T-cell (primary cell): ENCODE results near the gene KCNK1. TPM values are rescaled to one million over a fixed set of nuclear protein-coding genes. Genes with fewer than 3 reads are reported as not detected.
A peak's percentile ranks its signal among the peaks of the same experiment; 100 is the strongest.

ENCODE experiments used
- ATAC-seq, 4 experiments: fragments of 200-7000 bp in 3 of 4; fragments of 150-1000 bp in 1 of 4; cut with Tn5 transposase; replicated peaks in 1 of 4; 1 replicate in 3 of 4; 2 replicates in 1 of 4; pipeline ENCODE4 v1.10.0; 2021; ENCODE audit warnings: moderate library complexity in 3 of 4, mild to moderate bottlenecking in 2 of 4, moderate number of reproducible peaks in 1 of 4
- CTCF ChIA-PET, 2 donors: fragments of 300-600 bp; sonication (Branson Sonifier 250); formaldehyde crosslinking; loops; one replicate each; lab custom pipeline; 2022; ENCODE audit warnings: antibody characterized with exemption in 2 of 2; lab: Charles Lee
- POLR2A ChIA-PET, 2 donors: fragments of 300-600 bp; sonication (Branson Sonifier 250); formaldehyde crosslinking; loops; one replicate each; lab custom pipeline; 2022; ENCODE audit warnings: antibody characterized with exemption in 2 of 2; lab: Charles Lee
- DNase-seq, 35 experiments: peaks; one replicate each; pipeline versions ENCODE4 v3.0.0 to v3.0.0-alpha.2; 2013 to 2023
- H3K27ac ChIP-seq: one replicate; pipeline ENCODE4 v1.5.1; 2013; ENCODE audit warnings: low read length
- H3K27me3 ChIP-seq, 2 experiments: replicated peaks in 1 of 2; 1 replicate in 1 of 2; 2 replicates in 1 of 2; pipeline versions ENCODE4 v1.6.1 to v1.7.0; 2013; ENCODE audit warnings: low read length in 1 of 2, mixed read lengths in 1 of 2; ENCODE audit not compliant: control insufficient read depth in 2 of 2, insufficient read depth in 2 of 2; ENCODE audit errors: extremely low read depth in 1 of 2
- H3K36me3 ChIP-seq, 2 donors: 1 replicate in 1 of 2; 2 replicates in 1 of 2; pipeline versions ENCODE4 v1.6.1 to v1.7.0; 2013; ENCODE audit warnings: low read length in 1 of 2; ENCODE audit not compliant: control insufficient read depth in 2 of 2, insufficient read depth in 1 of 2; ENCODE audit errors: extremely low read depth in 1 of 2
- H3K4me1 ChIP-seq, 2 experiments: 1 replicate in 1 of 2; 2 replicates in 1 of 2; pipeline versions ENCODE4 v1.6.1 to v1.7.0; 2013; ENCODE audit warnings: low read length in 2 of 2, mixed read lengths in 1 of 2; ENCODE audit not compliant: insufficient read depth in 2 of 2, control insufficient read depth in 1 of 2; ENCODE audit errors: extremely low read depth in 1 of 2
- H3K4me3 ChIP-seq, 2 donors: 1 replicate in 1 of 2; 2 replicates in 1 of 2; pipeline versions ENCODE4 v1.5.1 to v1.7.0; 2013; ENCODE audit warnings: mild to moderate bottlenecking in 2 of 2, low read length in 1 of 2, moderate library complexity in 1 of 2; ENCODE audit not compliant: control insufficient read depth in 1 of 2; ENCODE audit errors: extremely low read depth in 1 of 2
- H3K9me3 ChIP-seq: 2 replicates; pipeline ENCODE4 v1.7.0; 2013
- H3K27ac Mint-ChIP-seq, 2 donors: one replicate each; pipeline ENCODE4 v1.8.0; 2020 to 2021; ENCODE audit warnings: mild to moderate bottlenecking in 2 of 2, mixed read lengths in 2 of 2
- H3K27me3 Mint-ChIP-seq, 2 donors: one replicate each; pipeline ENCODE4 v1.8.0; 2021 to 2022; ENCODE audit warnings: mixed read lengths in 2 of 2
- H3K36me3 Mint-ChIP-seq: one replicate; pipeline ENCODE4 v1.8.0; 2021; ENCODE audit warnings: mixed read lengths
- H3K4me1 Mint-ChIP-seq, 3 donors: one replicate each; pipeline ENCODE4 v1.8.0; 2020 to 2022; ENCODE audit warnings: mixed read lengths in 3 of 3, mild to moderate bottlenecking in 1 of 3
- H3K4me3 Mint-ChIP-seq, 3 donors: one replicate each; pipeline ENCODE4 v1.8.0; 2020 to 2022; ENCODE audit warnings: mild to moderate bottlenecking in 3 of 3, mixed read lengths in 3 of 3, moderate library complexity in 3 of 3
- H3K9me3 Mint-ChIP-seq, 3 donors: one replicate each; pipeline ENCODE4 v1.8.0; 2020 to 2022; ENCODE audit warnings: mixed read lengths in 3 of 3
- WGBS: methylation state at CpG from one replicate; pipeline ENCODE4 v1.1.5; 2013; ENCODE audit warnings: missing lambda C conversion rate; ENCODE audit not compliant: insufficient coverage; 5-methylcytosine and 5-hydroxymethylcytosine counted together
- total RNA-seq, 35 experiments: library from RNA in 6 of 35; stranded (reverse) in 6 of 35; fragments of 120-200 nt in 1 of 35; gene quantifications; one replicate each; pipeline versions ENCODE4 v1.2.1 to v1.2.4 and lab custom pipeline; 2013 to 2026

Gene KCNK1
- total RNA-seq = under 1 TPM in 3 of 5 donors, not detected in 2; 0.26 to 0.76 (median 0.36) TPM
- 0.15 TPM for total RNA-seq (2013)
- total RNA-seq (lab: John Stamatoyannopoulos, UW) = 0 to 9.3 (median 0.45) reads per million in 29 experiments

GRCh38 chr1:233613252-233614172, at the start of gene KCNK1:
Gene KCNK1 (plus strand): TSS chr1:233614106. CDS start chr1:233614172, 66 bp downstream.
- ATAC-seq = peak in 1 of 4 experiments; percentile 27
- H3K9me3 ChIP-seq = no peaks in the 10 kb centered on the region
- no peaks in the 10 kb centered on the region for H3K36me3 ChIP-seq
- H3K27ac Mint-ChIP-seq = no peak within 1 kb of the TSS
- DNase-seq = no peak
- H3K27me3 ChIP-seq = peaks cover 10 to 28% of the 10 kb centered on the region in 2 experiments
- no peak within 1 kb of the TSS for H3K4me3 ChIP-seq
- H3K27ac ChIP-seq = no peak within 1 kb of the TSS
- peaks cover 0 to 2% of the 10 kb centered on the region in 2 experiments for H3K4me1 ChIP-seq
- H3K9me3 Mint-ChIP-seq = no peaks in the 10 kb centered on the region
- H3K4me1 Mint-ChIP-seq = peaks cover 4 to 6% (median 6%) of the 10 kb centered on the region in 3 donors
- ChIA-PET POLR2A (no interaction called here), CTCF (no interaction called here)
- 8% methylated on average over 45 of the region's 70 CpGs for WGBS
- H3K4me3 Mint-ChIP-seq = peak within 1 kb of the TSS in 2 of 3 donors; percentile 25 to 38
- peaks cover 68 to 69% of the 10 kb centered on the region in 2 donors for H3K27me3 Mint-ChIP-seq
- H3K36me3 Mint-ChIP-seq = no peaks in the 10 kb centered on the region

- ATAC-seq = no peak
- Histone ChIP-seq H3K9me3 (no peaks in the 10 kb centered on the region), H3K4me3 (no peak overlapping the region), H3K36me3 (no peaks in the 10 kb centered on the region), H3K27ac (no peak overlapping the region), H3K27me3 (no peaks in the 10 kb centered on the region), H3K4me1 (no peaks in the 10 kb centered on the region)
- ChIA-PET CTCF (no interaction called here), POLR2A (no interaction called here)
- DNase-seq = no peak
- no peaks in the 10 kb centered on the region for H3K4me1 Mint-ChIP-seq
- no peaks in the 10 kb centered on the region for H3K36me3 Mint-ChIP-seq
- H3K27ac Mint-ChIP-seq = no peak overlapping the region
- H3K27me3 Mint-ChIP-seq = peaks cover 4 to 5% of the 10 kb centered on the region in 2 donors
- no peak overlapping the region for H3K4me3 Mint-ChIP-seq
- H3K9me3 Mint-ChIP-seq = peaks cover 9 to 34% (median 11%) of the 10 kb centered on the region in 3 donors
- WGBS = no CpG with 5 or more reads among the region's 2 CpGs
Measured at GRCh38 chr1:233565313-233565712, 48.6 kb upstream of the KCNK1 start.

GRCh38 chr1:233566886-233567285, 47.0 kb upstream of the KCNK1 start:
- no peaks in the 10 kb centered on the region for H3K4me1 ChIP-seq
- no peak overlapping the region for H3K4me3 ChIP-seq
- no peaks in the 10 kb centered on the region for H3K36me3 ChIP-seq
- H3K9me3 ChIP-seq = no peaks in the 10 kb centered on the region
- ATAC-seq (no peak), DNase-seq (no peak)
- WGBS = no CpG with 5 or more reads among the region's 2 CpGs
- ChIA-PET POLR2A (no interaction called here), CTCF (no interaction called here)
- Mint-ChIP-seq H3K27me3 (peaks cover 5 to 11% of the 10 kb centered on the region in 2 donors), H3K4me1 (no peaks in the 10 kb centered on the region), H3K36me3 (no peaks in the 10 kb centered on the region), H3K4me3 (no peak overlapping the region), H3K27ac (no peak overlapping the region), H3K9me3 (peaks cover 4 to 28% (median 5%) of the 10 kb centered on the region in 3 donors)
- no peak overlapping the region for H3K27ac ChIP-seq
- H3K27me3 ChIP-seq = no peaks in the 10 kb centered on the region

- no peak overlapping the region for H3K4me3 ChIP-seq
- ATAC-seq = no peak
- CTCF ChIA-PET = no interaction called here
- no peaks in the 10 kb centered on the region for H3K4me1 Mint-ChIP-seq
- H3K27me3 Mint-ChIP-seq = peaks cover 7 to 17% of the 10 kb centered on the region in 2 donors
- no peaks in the 10 kb centered on the region for H3K36me3 Mint-ChIP-seq
- no peak overlapping the region for H3K4me3 Mint-ChIP-seq
- no peaks in the 10 kb centered on the region for H3K27me3 ChIP-seq
- no peaks in the 10 kb centered on the region for H3K9me3 ChIP-seq
- no peaks in the 10 kb centered on the region for H3K36me3 ChIP-seq
- H3K27ac Mint-ChIP-seq = no peak overlapping the region
- H3K27ac ChIP-seq = no peak overlapping the region
- peaks cover 3 to 9% (median 4%) of the 10 kb centered on the region in 3 donors for H3K9me3 Mint-ChIP-seq
- H3K4me1 ChIP-seq = no peaks in the 10 kb centered on the region
- DNase-seq = no peak
- POLR2A ChIA-PET = no interaction called here
Measured at GRCh38 chr1:233569636-233570035, 44.3 kb upstream of the KCNK1 start.

- no peaks in the 10 kb centered on the region for H3K4me1 Mint-ChIP-seq
- H3K4me1 ChIP-seq = no peaks in the 10 kb centered on the region
- no peaks in the 10 kb centered on the region for H3K9me3 ChIP-seq
- H3K27ac Mint-ChIP-seq = no peak overlapping the region
- peaks cover 7 to 17% of the 10 kb centered on the region in 2 donors for H3K27me3 Mint-ChIP-seq
- H3K36me3 Mint-ChIP-seq = no peaks in the 10 kb centered on the region
- no peaks in the 10 kb centered on the region for H3K36me3 ChIP-seq
- ChIA-PET CTCF (no interaction called here), POLR2A (no interaction called here)
- WGBS = no CpG with 5 or more reads among the region's 3 CpGs
- H3K4me3 Mint-ChIP-seq = no peak overlapping the region
- H3K9me3 Mint-ChIP-seq = peaks cover 3 to 4% (median 4%) of the 10 kb centered on the region in 3 donors
- no peak overlapping the region for H3K4me3 ChIP-seq
- no peak for ATAC-seq
- H3K27me3 ChIP-seq = no peaks in the 10 kb centered on the region
- H3K27ac ChIP-seq = no peak overlapping the region
- no peak for DNase-seq
Measured at GRCh38 chr1:233570216-233570615, 43.7 kb upstream of the KCNK1 start.

GRCh38 chr1:233570706-233571105, 43.2 kb upstream of the KCNK1 start:
- H3K27ac Mint-ChIP-seq = no peak overlapping the region
- Histone ChIP-seq H3K9me3 (no peaks in the 10 kb centered on the region), H3K4me1 (no peaks in the 10 kb centered on the region), H3K27me3 (no peaks in the 10 kb centered on the region), H3K27ac (no peak overlapping the region), H3K4me3 (no peak overlapping the region), H3K36me3 (no peaks in the 10 kb centered on the region)
- 88% methylated on average over 1 of the region's 4 CpGs for WGBS
- peaks cover 7 to 17% of the 10 kb centered on the region in 2 donors for H3K27me3 Mint-ChIP-seq
- H3K9me3 Mint-ChIP-seq = peaks cover 0 to 4% (median 3%) of the 10 kb centered on the region in 3 donors
- no peak overlapping the region for H3K4me3 Mint-ChIP-seq
- ChIA-PET CTCF (no interaction called here), POLR2A (no interaction called here)
- no peaks in the 10 kb centered on the region for H3K4me1 Mint-ChIP-seq
- DNase-seq = no peak
- no peaks in the 10 kb centered on the region for H3K36me3 Mint-ChIP-seq
- no peak for ATAC-seq
